SK-N-SH (cell line): ENCODE results near the gene TEX19.

Experiments used
- CHD2 ChIP-seq: fragments of 150-350 bp; IDR thresholded peaks from 2 replicates; pipeline ENCODE4 v1.6.1; 2018; ENCODE audit warnings: low read length; ENCODE audit not compliant: partially characterized antibody
- EP300 ChIP-seq, 2 experiments: IDR thresholded peaks; 2 replicates each; pipeline versions ENCODE4 v1.4.0 to v1.6.1; 2012; ENCODE audit warnings: borderline replicate concordance in 1 of 2, low read depth in 1 of 2, low read length in 1 of 2
- EZH2phosphoT487 ChIP-seq: fragments of 200-600 bp; sonication (generic); IDR thresholded peaks from 2 replicates; pipeline ENCODE4 v1.6.1; 2017; ENCODE audit warnings: low read depth, mixed run types, mild to moderate bottlenecking, antibody characterized with exemption, moderate library complexity, borderline replicate concordance
- MXI1 ChIP-seq: IDR thresholded peaks from 2 replicates; pipeline ENCODE4 v1.6.1; 2012; ENCODE audit warnings: mild to moderate bottlenecking, low read depth, low read length, improper control_type of control experiment
- RFX5 ChIP-seq: IDR thresholded peaks from 2 replicates; pipeline ENCODE4 v1.6.1; 2012; ENCODE audit warnings: mild to moderate bottlenecking, improper control_type of control experiment, low read length
- TCF12 ChIP-seq: IDR thresholded peaks from 2 replicates; pipeline ENCODE4 v1.4.0; 2012
- YY1 ChIP-seq: IDR thresholded peaks from 2 replicates; pipeline ENCODE4 v1.4.0; 2012; ENCODE audit warnings: low read depth, mild to moderate bottlenecking
- TF ChIP-seq, protein P1 (sequence below): fragments of 200-600 bp; sonication (generic); IDR thresholded peaks from 2 replicates; pipeline ENCODE4 v1.6.1; 2017; ENCODE audit warnings: antibody characterized with exemption, mild to moderate bottlenecking, moderate library complexity

DNA sequence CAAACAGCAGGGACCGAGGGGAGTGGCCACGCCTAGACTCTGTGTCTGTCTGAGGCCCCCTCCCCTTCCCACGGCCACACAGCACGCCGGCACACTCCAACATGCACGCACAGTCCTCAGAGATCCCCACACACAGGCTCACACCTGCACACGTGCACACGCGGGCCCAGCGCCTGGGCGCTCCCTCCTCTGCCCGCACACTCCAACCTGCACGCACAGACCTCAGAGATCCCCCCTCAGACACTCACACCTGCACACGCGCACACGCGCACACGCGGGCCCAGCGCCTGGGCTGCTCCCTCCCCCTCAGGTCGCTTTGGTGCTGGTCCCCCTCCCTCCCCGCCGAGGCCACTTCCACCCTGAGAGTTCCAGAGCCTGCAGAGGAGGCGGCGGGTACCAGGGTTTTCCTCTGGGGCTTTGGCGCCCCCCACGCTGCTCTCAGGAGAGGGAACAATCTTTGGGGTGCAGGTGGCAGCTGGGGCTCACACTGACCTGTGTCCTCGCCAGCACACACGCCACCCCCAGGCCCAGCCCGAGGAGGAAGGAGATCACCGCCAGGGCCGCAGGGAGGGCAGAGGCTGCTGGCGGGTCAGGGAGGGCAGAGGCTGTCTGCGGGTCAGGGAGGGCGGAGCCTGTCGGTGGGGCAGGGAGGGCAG, 43.2 kb upstream of the TEX19 start:
- TF ChIP-seq MXI1 (no peak), RFX5 (no peak), CHD2 (no peak), EP300 (IDR thresholded peaks at IDR 0.05; ENCODE audit: borderline replicate concordance in 1 of 2, low read depth in 1 of 2, low read length in 1 of 2) (no peak), YY1 (no peak), TCF12 (no peak), EZH2phosphoT487 (no peak)
- TF ChIP-seq, protein P1, sequence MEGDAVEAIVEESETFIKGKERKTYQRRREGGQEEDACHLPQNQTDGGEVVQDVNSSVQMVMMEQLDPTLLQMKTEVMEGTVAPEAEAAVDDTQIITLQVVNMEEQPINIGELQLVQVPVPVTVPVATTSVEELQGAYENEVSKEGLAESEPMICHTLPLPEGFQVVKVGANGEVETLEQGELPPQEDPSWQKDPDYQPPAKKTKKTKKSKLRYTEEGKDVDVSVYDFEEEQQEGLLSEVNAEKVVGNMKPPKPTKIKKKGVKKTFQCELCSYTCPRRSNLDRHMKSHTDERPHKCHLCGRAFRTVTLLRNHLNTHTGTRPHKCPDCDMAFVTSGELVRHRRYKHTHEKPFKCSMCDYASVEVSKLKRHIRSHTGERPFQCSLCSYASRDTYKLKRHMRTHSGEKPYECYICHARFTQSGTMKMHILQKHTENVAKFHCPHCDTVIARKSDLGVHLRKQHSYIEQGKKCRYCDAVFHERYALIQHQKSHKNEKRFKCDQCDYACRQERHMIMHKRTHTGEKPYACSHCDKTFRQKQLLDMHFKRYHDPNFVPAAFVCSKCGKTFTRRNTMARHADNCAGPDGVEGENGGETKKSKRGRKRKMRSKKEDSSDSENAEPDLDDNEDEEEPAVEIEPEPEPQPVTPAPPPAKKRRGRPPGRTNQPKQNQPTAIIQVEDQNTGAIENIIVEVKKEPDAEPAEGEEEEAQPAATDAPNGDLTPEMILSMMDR: no peak
